Endometrial microvascular endothelial cells (primary cell): Measurements from ENCODE around the gene COL6A5. TPM values are rescaled to one million over a fixed set of nuclear protein-coding genes. Genes with fewer than 3 reads are reported as not detected.
"Not testable (repeated sequence)": the region's sequence is repeated elsewhere in the genome, so short reads cannot be mapped to it uniquely, and the experiment has no call there.

ENCODE experiments used
- in situ Hi-C: cut with HindIII; loops from 2 replicates; pipeline ENCODE4 v1.10.0; 2017; ENCODE audit warnings: low sequenced_read_pairs, low pct_unique_long_range_greater_than_20kb; ENCODE audit errors: inconsistent ontology term
- total RNA-seq: library from RNA; depleted of rRNA; stranded (reverse); fragments of >200 nt; gene quantifications from one replicate; pipeline ENCODE4 v1.2.3, GENCODE V29; 2015; ENCODE audit errors: inconsistent ontology term

The COL6A5 gene
- total RNA-seq, 1 donor from 2014 or later: not detected

- in situ Hi-C loops: no loop called here
These were observed 80.7 kb downstream of the COL6A5 start for GRCh38 chr3:130426206-130426605.

GRCh38 chr3:130428871-130429712 lies 83.6 kb downstream of the COL6A5 start:
- in situ Hi-C loops: no loop called here

DNA sequence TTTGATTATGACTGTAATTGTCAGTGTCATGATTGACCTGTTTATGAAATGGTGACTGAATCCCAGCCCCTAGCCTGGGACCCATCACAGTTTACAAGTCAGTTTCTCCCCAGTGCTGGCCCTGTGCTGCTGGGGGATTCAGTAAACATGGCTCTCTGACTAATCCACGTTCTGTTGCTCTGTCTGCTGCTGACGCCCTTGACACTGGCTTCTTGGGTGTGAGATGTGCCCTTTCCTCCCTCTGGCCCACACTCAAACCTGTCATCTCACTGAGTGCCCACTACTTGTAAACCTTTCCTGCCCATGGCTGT lies 84.2 kb downstream of the COL6A5 start:
- in situ Hi-C loops: no loop called here

DNA sequence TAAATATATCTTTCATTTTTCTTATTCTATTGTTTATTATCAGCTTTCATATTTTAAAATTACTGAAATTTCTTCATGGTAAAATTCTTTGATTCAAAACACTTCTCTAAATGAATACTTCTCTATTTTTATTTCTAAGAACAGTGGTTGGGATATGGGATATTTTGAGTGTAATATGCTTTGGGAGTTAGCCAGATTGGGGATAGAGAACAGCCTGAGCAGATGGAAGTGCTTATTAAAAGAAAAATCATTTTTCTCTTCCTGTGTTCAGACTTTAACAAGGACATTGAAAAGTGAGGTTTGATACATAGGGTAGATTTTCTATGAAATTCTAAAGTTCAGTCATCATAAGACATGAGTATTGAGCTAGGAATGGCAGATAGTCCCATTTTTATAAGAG lies 84.8 kb downstream of the COL6A5 start:
- in situ Hi-C loops: no loop called here

DNA sequence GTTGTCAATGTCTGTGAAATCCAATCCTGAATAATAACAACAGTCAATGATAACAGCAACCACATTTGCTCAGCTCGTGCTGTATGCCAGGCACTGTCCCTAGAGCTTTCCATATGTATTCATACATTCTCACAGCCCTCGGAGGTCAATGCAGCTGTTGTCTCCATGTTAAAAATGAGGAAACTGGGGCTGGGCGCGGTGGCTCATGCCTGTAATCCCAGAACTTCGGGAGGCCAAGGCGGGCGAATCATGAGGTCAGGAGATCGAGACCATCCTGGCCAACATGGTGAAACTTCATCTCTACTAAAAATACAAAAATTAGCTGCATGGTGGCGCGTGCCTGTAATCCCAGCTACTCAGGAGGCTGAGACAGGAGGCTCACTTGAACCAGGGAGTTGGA lies 86.6 kb downstream of the COL6A5 start:
- in situ Hi-C loops: not testable (repeated sequence)

DNA sequence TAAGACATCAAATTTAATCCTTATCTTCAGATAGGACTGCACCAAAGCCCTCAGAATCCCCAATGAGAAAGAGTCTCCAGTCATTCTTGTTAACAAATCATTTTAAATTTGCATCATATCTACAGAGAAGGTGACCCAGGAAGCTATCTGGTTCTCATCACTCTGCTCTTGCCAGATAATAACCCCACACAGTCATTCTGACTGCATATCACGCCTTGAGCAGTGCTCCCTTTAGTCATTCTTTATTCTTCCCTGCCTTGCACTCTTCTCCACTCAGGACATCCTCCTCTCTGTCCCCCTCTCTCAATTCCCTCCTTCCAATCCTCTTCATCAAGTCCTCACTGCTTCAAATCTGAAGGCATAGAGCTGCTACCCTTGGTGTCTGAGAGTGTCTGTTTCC lies 87.8 kb downstream of the COL6A5 start:
- in situ Hi-C loops: no loop called here

DNA sequence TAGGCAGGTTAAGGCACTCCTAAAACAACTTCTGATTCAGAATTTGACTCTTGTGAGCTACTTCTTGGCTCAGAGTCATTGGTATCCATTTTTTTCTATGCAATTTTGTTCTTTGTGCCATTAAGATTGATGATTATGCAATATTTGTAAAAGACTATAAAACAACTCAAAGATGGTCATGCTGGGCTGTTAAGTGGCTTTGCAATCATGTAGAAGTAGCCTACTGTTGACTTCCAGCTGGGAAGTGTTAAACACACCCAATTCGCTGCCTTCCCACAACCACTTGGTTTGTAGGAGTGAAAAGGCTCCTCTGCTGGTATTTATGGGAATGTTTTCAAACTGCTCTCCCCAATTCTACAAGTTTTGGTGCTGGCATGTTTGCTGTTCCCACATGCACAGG lies 96.8 kb downstream of the COL6A5 start:
- in situ Hi-C loops: no loop called here

- in situ Hi-C loops: not testable (repeated sequence)
These were observed 101.4 kb downstream of the COL6A5 start for GRCh38 chr3:130446840-130447239.

DNA sequence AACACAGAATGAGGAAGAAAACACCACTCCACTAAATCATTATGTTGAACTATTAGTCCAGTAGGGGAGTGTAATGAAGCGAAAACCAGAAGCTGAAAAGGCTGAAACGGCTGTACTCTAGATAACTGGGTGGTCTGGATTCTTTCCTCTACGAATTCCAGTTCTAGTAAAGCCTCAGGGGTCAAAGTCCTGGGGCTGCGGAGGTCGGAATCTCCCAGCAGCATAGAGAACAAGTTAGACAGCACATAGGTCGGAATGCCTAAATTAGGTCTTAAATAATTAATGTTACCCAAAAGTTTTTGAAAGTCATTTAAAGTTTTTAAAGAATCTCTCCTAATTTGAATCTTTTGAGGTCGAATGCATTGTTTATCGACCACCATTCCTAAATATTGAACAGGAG lies 102.7 kb downstream of the COL6A5 start:
- in situ Hi-C loops: not testable (repeated sequence)

GRCh38 chr3:130456540-130456939 lies 111.1 kb downstream of the COL6A5 start:
- in situ Hi-C loops: no loop called here

GRCh38 chr3:130457671-130458070 lies 112.2 kb downstream of the COL6A5 start:
- in situ Hi-C loops: no loop called here

GRCh38 chr3:130459944-130460343 lies 114.5 kb downstream of the COL6A5 start:
- in situ Hi-C loops: no loop called here

- in situ Hi-C loops: no loop called here
These were observed 116.6 kb downstream of the COL6A5 start for GRCh38 chr3:130462089-130462488.

GRCh38 chr3:130463221-130463620 lies 117.7 kb downstream of the COL6A5 start:
- in situ Hi-C loops: no loop called here

DNA sequence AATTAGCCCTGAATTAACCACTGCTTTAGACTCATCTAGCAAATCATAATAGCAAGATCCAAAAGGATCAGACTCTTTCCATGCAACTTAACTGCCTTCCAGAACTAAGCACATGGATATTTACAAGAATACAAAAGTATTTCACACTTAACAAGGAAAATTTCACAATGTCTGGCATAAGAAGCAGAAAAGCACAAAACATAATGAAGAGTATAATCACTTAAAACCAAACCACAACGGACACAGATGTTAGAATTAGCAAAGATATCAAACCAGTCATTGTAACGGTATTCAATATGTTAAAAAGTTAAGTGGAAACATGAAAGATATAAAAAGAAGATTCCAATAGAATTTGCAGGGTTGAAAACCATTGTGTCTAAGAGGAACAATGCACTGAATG lies 120.0 kb downstream of the COL6A5 start:
- in situ Hi-C loops: no loop called here

DNA sequence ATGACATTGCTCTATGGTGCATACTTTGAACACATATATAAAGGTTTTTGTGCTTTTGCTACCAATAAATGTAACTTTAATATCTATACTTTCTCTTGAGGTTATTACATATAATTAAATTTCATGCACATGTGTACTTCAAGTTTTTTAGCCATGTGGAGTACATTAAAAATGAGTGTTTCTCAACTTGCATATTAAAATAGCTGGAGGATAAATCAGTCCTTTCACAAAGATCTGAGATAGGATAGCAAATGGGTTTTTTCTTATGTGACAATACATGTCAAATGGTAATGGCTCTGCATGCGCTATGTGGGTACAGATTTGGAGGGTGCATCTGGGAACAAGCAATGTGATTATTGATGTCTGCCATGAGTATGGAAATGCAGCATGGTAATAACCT lies 122.8 kb downstream of the COL6A5 start:
- in situ Hi-C loops: no loop called here

- in situ Hi-C loops: no loop called here
These were observed 124.7 kb downstream of the COL6A5 start for GRCh38 chr3:130470126-130470525.

DNA sequence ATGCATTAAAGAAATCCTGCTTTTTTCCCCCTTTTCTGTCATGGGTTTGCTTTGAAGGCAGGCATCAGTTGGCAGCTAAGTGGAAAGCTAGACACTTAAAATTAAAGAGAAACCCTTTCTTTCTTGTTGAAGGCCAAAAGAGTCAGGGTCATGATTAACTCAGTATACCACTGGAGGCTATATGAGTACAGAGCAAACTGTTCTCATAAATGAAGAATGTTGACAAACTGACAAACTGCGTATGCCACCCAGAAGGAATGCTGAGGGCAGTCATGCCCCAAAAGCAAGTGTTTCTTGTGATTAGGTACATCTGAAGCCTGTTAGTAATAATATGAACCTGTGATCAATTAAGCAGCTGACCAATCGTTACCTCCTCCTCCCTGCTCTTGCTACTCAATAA lies 127.9 kb downstream of the COL6A5 start:
- in situ Hi-C loops: no loop called here

DNA sequence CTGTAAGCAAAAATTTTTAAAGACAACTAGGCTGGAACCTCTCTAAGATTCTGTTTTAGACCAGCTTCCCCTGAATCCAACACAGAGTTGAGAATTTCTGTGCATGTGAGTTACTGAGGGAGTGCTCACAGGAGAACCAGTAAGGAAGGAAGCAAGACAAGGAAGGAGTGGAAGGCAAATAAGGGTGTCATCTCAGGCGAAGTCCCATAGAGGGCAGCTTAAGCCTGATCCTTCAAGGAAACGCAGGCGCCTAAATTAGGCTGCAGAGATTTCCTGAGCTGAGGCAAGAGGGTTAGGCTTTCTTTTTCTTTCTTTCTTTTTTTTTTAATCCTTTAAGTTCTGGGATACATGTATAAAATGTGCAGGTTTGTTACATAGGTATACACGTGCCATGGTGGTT lies 135.3 kb downstream of the COL6A5 start:
- in situ Hi-C loops: no loop called here

DNA sequence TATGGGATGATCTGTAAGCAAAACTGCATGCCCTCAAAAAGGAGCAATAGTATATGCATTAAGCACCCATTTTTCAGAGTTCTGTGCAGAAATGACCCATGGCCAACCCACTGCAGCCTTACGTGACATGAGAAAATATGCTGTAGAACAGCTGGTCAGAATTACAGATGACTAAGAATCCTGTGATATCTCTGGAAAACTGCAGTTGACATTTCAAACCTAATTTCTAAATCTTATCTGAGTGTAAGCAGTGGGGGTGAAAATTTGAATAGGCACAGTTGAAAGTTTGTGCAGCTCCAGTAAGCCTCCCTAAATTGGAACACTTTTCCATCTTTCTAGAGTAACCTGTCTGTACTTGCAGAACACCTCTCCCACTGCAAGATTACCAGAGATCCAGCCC lies 142.8 kb downstream of the COL6A5 start:
- in situ Hi-C loops: no loop called here

DNA sequence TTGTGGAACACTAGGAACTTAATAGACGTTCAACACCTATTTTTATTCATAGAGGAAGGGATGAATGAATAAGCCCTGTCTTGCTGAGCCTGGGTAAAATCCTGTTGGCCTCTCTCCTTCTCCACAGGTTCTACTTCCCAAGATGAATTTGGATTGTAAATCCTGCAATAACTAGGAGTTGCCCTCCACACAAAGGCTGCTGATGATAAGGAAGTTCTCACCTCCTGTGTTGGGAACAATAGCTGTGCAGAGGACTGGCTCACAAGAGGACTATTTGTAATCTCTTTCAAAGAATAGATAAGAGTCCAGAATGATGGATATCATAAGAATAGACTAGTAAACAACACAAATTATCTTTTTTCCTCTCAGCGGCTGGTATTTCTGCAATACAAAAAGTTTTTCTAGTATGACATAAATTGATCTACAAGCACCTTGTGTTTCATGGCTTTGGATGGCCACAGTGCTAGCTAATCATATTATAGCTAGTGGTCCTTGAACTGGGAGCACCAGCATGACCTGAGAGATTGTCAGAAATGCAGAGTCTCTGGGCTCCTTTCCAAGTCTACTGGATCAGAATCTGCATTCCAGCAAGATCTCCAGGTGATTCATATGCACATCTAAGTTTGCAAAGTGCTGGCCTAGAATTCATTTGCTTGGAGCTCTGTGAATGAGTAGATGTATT lies 143.4 kb downstream of the COL6A5 start:
- in situ Hi-C loops: no loop called here
